SK-N-SH treated with all-trans-retinoic acid at 6 μM for 48 hours (cell line): ENCODE measurements around the gene ECE1.

Experiments
- ATAC-seq: fragments of 200-7000 bp; cut with Tn5 transposase; 3 replicates; pipeline ENCODE4 v1.9.1; 2020; ENCODE audit warnings: mild to moderate bottlenecking, moderate library complexity
- BACH2 ChIP-seq: fragments of 250-450 bp; sonication (Bioruptor Pico); IDR thresholded peaks from 2 replicates; pipeline ENCODE4 v1.9.0; 2021; ENCODE audit warnings: mild to moderate bottlenecking, borderline replicate concordance
- CREB5 ChIP-seq: fragments of 250-450 bp; sonication (Bioruptor Pico); IDR thresholded peaks from 2 replicates; pipeline ENCODE4 v1.5.1; 2020; ENCODE audit warnings: low read depth, mild to moderate bottlenecking, moderate library complexity
- CSDC2 ChIP-seq: fragments of 250-450 bp; sonication (Bioruptor Pico); IDR thresholded peaks from 2 replicates; pipeline ENCODE4 v1.5.0; 2020; ENCODE audit warnings: mild to moderate bottlenecking, moderate library complexity
- CSRNP3 ChIP-seq: fragments of 250-450 bp; sonication (Bioruptor Pico); IDR thresholded peaks from 2 replicates; pipeline ENCODE4 v1.5.1; 2021; ENCODE audit warnings: mild to moderate bottlenecking, moderate library complexity
- ESRRG ChIP-seq: fragments of 250-450 bp; sonication (Bioruptor Pico); IDR thresholded peaks from 2 replicates; pipeline ENCODE4 v1.6.1; 2021; ENCODE audit warnings: mild to moderate bottlenecking
- GLIS3 ChIP-seq: fragments of 250-450 bp; sonication (Bioruptor Pico); IDR thresholded peaks from 2 replicates; pipeline ENCODE4 v1.5.0; 2020; ENCODE audit warnings: mild to moderate bottlenecking, moderate library complexity
- ISL1 ChIP-seq: fragments of 250-450 bp; sonication (Bioruptor Pico); IDR thresholded peaks from 2 replicates; pipeline ENCODE4 v2.1.2; 2022; ENCODE audit warnings: mild to moderate bottlenecking, moderate library complexity
- OSR1 ChIP-seq: fragments of 250-450 bp; sonication (Bioruptor Pico); IDR thresholded peaks from 2 replicates; pipeline ENCODE4 v1.8.0; 2022; ENCODE audit warnings: moderate library complexity, mild to moderate bottlenecking, inconsistent platforms
- PPARA ChIP-seq: fragments of 250-450 bp; sonication (Bioruptor Pico); IDR thresholded peaks from 2 replicates; pipeline ENCODE4 v1.5.0; 2020; ENCODE audit warnings: mild to moderate bottlenecking, borderline replicate concordance
- RARB ChIP-seq: fragments of 250-450 bp; sonication (Bioruptor Pico); IDR thresholded peaks from 2 replicates; pipeline ENCODE4 v1.8.0; 2021; ENCODE audit warnings: mild to moderate bottlenecking, moderate library complexity
- TOX ChIP-seq: fragments of 250-450 bp; sonication (Bioruptor Pico); IDR thresholded peaks from 2 replicates; pipeline ENCODE4 v1.8.0; 2021; ENCODE audit warnings: mild to moderate bottlenecking, moderate library complexity, borderline replicate concordance
- TSHZ2 ChIP-seq: fragments of 250-450 bp; sonication (Bioruptor Pico); IDR thresholded peaks from 2 replicates; pipeline ENCODE4 v1.5.0; 2020; ENCODE audit warnings: mild to moderate bottlenecking, moderate library complexity
- ZC3H10 ChIP-seq: fragments of 250-450 bp; sonication (Bioruptor Pico); IDR thresholded peaks from 2 replicates; pipeline ENCODE4 v1.5.1; 2021; ENCODE audit warnings: mild to moderate bottlenecking, moderate library complexity
- ZFP3 ChIP-seq: fragments of 250-450 bp; sonication (Bioruptor Pico); IDR thresholded peaks from 2 replicates; pipeline ENCODE4 v1.5.0; 2020; ENCODE audit warnings: mild to moderate bottlenecking, moderate library complexity
- ZNF565 ChIP-seq: fragments of 450-650 bp; formaldehyde crosslinking; conservative IDR thresholded peaks from 2 replicates; pipeline ENCODE4 v1.5.0; 2020; ENCODE audit warnings: low read depth, mild to moderate bottlenecking, moderate library complexity
- ZNF70 ChIP-seq: fragments of 450-650 bp; formaldehyde crosslinking; IDR thresholded peaks from 2 replicates; pipeline ENCODE4 v1.5.0; 2020; ENCODE audit warnings: mild to moderate bottlenecking, moderate library complexity
- ZNF8 ChIP-seq: fragments of 450-650 bp; formaldehyde crosslinking; IDR thresholded peaks from 2 replicates; pipeline ENCODE4 v1.5.0; 2020; ENCODE audit warnings: mild to moderate bottlenecking, moderate library complexity
- TF ChIP-seq, protein P1 (sequence below): fragments of 250-450 bp; sonication (Bioruptor Pico); IDR thresholded peaks from 2 replicates; pipeline ENCODE4 v1.8.0; 2021; ENCODE audit warnings: low read depth, mild to moderate bottlenecking, moderate library complexity, borderline replicate concordance

Gene ECE1

DNA sequence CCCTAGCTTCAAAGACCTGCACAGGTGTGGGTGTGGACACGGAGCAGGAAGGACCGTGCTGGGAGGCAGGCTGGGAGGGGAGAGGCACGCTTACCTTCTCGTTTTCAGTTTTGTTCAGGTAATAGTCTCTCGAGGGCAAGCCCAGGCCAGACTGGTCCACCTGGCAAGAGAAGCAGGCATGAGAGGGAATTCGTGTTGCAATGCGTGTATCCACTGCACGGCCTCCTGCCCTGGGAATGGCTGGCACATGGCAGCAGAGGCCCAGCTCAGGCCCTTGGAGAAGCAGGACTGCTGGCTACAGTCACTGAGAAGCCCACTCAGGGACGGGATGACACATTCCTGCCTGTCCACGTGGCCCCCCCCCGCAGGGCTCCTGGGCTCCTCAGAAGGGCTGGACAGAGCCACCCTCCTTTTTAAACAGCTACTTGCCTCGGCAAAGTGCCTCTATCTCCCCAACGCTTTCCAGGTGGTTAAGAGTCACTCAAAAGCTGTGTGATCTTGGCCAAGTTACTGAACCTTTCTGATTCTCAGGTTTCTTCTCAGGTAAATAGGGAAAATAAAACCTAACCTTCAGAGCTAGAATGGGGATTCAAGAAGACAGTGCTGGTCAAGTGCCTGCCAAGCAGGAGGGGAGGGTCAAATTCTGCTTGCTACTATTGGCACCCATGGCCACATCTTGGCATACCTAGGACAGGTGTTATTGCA is 32.7 kb downstream of the ECE1 start (continued):
- TF ChIP-seq TSHZ2 (CRISPR knock-in tag), result no peak
- no peak for TF ChIP-seq ISL1 (CRISPR knock-in tag)

GRCh38 chr1:21256776-21257175 is 33.5 kb downstream of the ECE1 start:
- ATAC-seq, result no peak
- no peak for TF ChIP-seq OSR1 (CRISPR knock-in tag)
- no peak for TF ChIP-seq ZNF70
- no peak for TF ChIP-seq ISL1 (CRISPR knock-in tag)
- no peak for TF ChIP-seq BACH2 (CRISPR knock-in tag)
- no peak for TF ChIP-seq GLIS3 (CRISPR knock-in tag)
- TF ChIP-seq ZC3H10 (CRISPR knock-in tag), result no peak
- TF ChIP-seq CSDC2 (CRISPR knock-in tag), result no peak
- TF ChIP-seq CSRNP3 (CRISPR knock-in tag), result no peak
- no peak for TF ChIP-seq RARB (CRISPR knock-in tag)
- no peak for TF ChIP-seq TOX

GRCh38 chr1:21255943-21256320 is 34.3 kb downstream of the ECE1 start:
- ATAC-seq, result no peak
- TF ChIP-seq PPARA, result no peak

DNA sequence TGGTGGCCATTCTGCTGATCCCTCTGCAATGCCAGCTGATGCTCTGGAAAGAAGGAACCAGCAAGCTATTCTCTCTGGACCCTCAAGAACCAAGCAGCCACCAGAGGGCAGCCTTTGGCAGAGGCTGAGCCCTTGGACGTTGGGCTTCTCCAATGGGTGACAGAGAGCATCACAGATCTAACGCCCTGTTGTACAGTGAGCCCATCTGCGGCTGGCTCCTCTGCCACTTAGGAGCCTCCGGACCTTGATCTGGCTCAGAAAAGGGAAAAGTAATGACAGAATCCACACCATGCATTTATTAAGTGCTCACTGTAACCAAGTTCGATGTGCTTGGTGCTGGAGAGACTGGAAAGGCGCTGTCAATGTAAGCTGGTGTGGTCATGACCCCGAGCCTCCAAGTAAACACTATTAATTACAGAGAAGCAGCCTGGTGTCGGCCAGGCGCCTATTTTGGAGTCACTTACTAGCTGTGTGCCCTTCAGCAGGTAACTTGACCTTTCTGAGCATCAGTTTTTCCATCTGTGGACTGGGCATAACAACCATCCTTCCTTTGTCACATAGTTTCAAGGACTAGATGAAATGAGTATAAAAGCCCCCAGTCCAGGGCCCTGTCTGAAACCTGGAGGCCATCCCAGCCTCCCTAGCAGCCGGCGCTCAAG is 34.9 kb downstream of the ECE1 start:
- TF ChIP-seq TOX (no peak), ZNF565 (CRISPR knock-in tag) (no peak), ZNF8 (CRISPR knock-in tag) (no peak), CSRNP3 (CRISPR knock-in tag) (no peak), GLIS3 (CRISPR knock-in tag) (no peak), ISL1 (CRISPR knock-in tag) (no peak), ZFP3 (CRISPR knock-in tag) (no peak), CSDC2 (CRISPR knock-in tag) (no peak)
- TF ChIP-seq, protein P1, sequence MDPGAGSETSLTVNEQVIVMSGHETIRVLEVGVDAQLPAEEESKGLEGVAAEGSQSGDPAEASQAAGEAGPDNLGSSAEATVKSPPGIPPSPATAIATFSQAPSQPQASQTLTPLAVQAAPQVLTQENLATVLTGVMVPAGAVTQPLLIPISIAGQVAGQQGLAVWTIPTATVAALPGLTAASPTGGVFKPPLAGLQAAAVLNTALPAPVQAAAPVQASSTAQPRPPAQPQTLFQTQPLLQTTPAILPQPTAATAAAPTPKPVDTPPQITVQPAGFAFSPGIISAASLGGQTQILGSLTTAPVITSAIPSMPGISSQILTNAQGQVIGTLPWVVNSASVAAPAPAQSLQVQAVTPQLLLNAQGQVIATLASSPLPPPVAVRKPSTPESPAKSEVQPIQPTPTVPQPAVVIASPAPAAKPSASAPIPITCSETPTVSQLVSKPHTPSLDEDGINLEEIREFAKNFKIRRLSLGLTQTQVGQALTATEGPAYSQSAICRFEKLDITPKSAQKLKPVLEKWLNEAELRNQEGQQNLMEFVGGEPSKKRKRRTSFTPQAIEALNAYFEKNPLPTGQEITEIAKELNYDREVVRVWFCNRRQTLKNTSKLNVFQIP (CRISPR knock-in tag), result no peak
- peak; percentile 95 for ATAC-seq

GRCh38 chr1:21254335-21254951 is 35.8 kb downstream of the ECE1 start:
- no peak; the same call in 2 of the 3 replicates for ATAC-seq
- TF ChIP-seq BACH2 (CRISPR knock-in tag), result no peak
- TF ChIP-seq, protein P1 (CRISPR knock-in tag), result no peak
- TF ChIP-seq CREB5 (CRISPR knock-in tag), result no peak
- TF ChIP-seq ZNF70, result no peak
- no peak for TF ChIP-seq OSR1 (CRISPR knock-in tag)
- TF ChIP-seq ESRRG (CRISPR knock-in tag), result no peak
- no peak for TF ChIP-seq ZNF565 (CRISPR knock-in tag)
- peak; percentile 32; the same call in 1 of the 2 replicates for TF ChIP-seq TSHZ2 (CRISPR knock-in tag)
